ENCODE measurements around the gene TOR4A. TPM values are rescaled to one million over a fixed set of nuclear protein-coding genes. Genes with fewer than 3 reads are reported as not detected.
"Not testable (repeated sequence)": the region's sequence is repeated elsewhere in the genome, so short reads cannot be mapped to it uniquely, and the experiment has no call there.

Gene TOR4A
- total RNA-seq, 1 donor from 2014 or later = 1.9 TPM

- H3K9me3 Mint-ChIP-seq (ENCODE audit: unreplicated experiment) = no peaks in the 10 kb centered on the region
Observed at GRCh38 chr9:137323531-137324331, 46.2 kb downstream of the TOR4A start.

GRCh38 chr9:137325124-137325523, 47.6 kb downstream of the TOR4A start:
- no peak for TF ChIP-seq CTCF (IDR thresholded peaks at IDR 0.05)
- H3K36me3 Mint-ChIP-seq (ENCODE audit: unreplicated experiment) = no peaks in the 10 kb centered on the region
- no peak overlapping the region for H3K27ac Mint-ChIP-seq (ENCODE audit: unreplicated experiment)
- H3K4me3 Mint-ChIP-seq (ENCODE audit: unreplicated experiment) = no peak overlapping the region
- no peak for DNase-seq (ENCODE audit: extremely low spot score, unreplicated experiment)
- H3K27me3 Mint-ChIP-seq (ENCODE audit: unreplicated experiment) = no peaks in the 10 kb centered on the region
- H3K9me3 Mint-ChIP-seq (ENCODE audit: unreplicated experiment) = no peaks in the 10 kb centered on the region
- H3K4me1 Mint-ChIP-seq (ENCODE audit: unreplicated experiment) = peaks cover 5% of the 10 kb centered on the region

More at GRCh38 chr9:137323531-137324331, 46.2 kb downstream of the TOR4A start:
- DNase-seq (ENCODE audit: extremely low spot score, unreplicated experiment) = no peak
- H3K36me3 Mint-ChIP-seq (ENCODE audit: unreplicated experiment) = no peaks in the 10 kb centered on the region
- no peak overlapping the region for H3K4me3 Mint-ChIP-seq (ENCODE audit: unreplicated experiment)
- no peaks in the 10 kb centered on the region for H3K27me3 Mint-ChIP-seq (ENCODE audit: unreplicated experiment)
- peaks cover 8% of the 10 kb centered on the region for H3K4me1 Mint-ChIP-seq (ENCODE audit: unreplicated experiment)
- TF ChIP-seq CTCF (IDR thresholded peaks at IDR 0.05) = no peak
- H3K27ac Mint-ChIP-seq (ENCODE audit: unreplicated experiment) = no peak overlapping the region

GRCh38 chr9:137325799-137326198, 48.3 kb downstream of the TOR4A start:
- H3K27me3 Mint-ChIP-seq (ENCODE audit: unreplicated experiment) = no peaks in the 10 kb centered on the region
- no peak overlapping the region for H3K4me3 Mint-ChIP-seq (ENCODE audit: unreplicated experiment)

GRCh38 chr9:137326445-137327065, 49.0 kb downstream of the TOR4A start:
- Mint-ChIP-seq H3K27ac (ENCODE audit: unreplicated experiment) (no peak overlapping the region), H3K4me1 (ENCODE audit: unreplicated experiment) (no peaks in the 10 kb centered on the region)

More at GRCh38 chr9:137325799-137326198, 48.3 kb downstream of the TOR4A start:
- Mint-ChIP-seq H3K27ac (ENCODE audit: unreplicated experiment) (no peak overlapping the region), H3K4me1 (ENCODE audit: unreplicated experiment) (peaks cover under 1% of the 10 kb centered on the region), H3K36me3 (ENCODE audit: unreplicated experiment) (no peaks in the 10 kb centered on the region), H3K9me3 (ENCODE audit: unreplicated experiment) (no peaks in the 10 kb centered on the region)
- no peak for DNase-seq (ENCODE audit: extremely low spot score, unreplicated experiment)
- TF ChIP-seq CTCF (IDR thresholded peaks at IDR 0.05) = no peak

GRCh38 chr9:137327641-137328550, 50.4 kb downstream of the TOR4A start:
- not testable (repeated sequence) for DNase-seq (ENCODE audit: extremely low spot score, unreplicated experiment); H3K4me1 Mint-ChIP-seq (ENCODE audit: unreplicated experiment); H3K9me3 Mint-ChIP-seq (ENCODE audit: unreplicated experiment); H3K36me3 Mint-ChIP-seq (ENCODE audit: unreplicated experiment); H3K27me3 Mint-ChIP-seq (ENCODE audit: unreplicated experiment); H3K27ac Mint-ChIP-seq (ENCODE audit: unreplicated experiment); H3K4me3 Mint-ChIP-seq (ENCODE audit: unreplicated experiment)

More at GRCh38 chr9:137326445-137327065, 49.0 kb downstream of the TOR4A start:
- Mint-ChIP-seq H3K36me3 (ENCODE audit: unreplicated experiment) (no peaks in the 10 kb centered on the region), H3K4me3 (ENCODE audit: unreplicated experiment) (no peak overlapping the region), H3K9me3 (ENCODE audit: unreplicated experiment) (no peaks in the 10 kb centered on the region), H3K27me3 (ENCODE audit: unreplicated experiment) (no peaks in the 10 kb centered on the region)
- TF ChIP-seq CTCF (IDR thresholded peaks at IDR 0.05) = no peak
- no peak for DNase-seq (ENCODE audit: extremely low spot score, unreplicated experiment)

- H3K4me1 Mint-ChIP-seq (ENCODE audit: unreplicated experiment); H3K36me3 Mint-ChIP-seq (ENCODE audit: unreplicated experiment); H3K27ac Mint-ChIP-seq (ENCODE audit: unreplicated experiment); H3K4me3 Mint-ChIP-seq (ENCODE audit: unreplicated experiment); H3K27me3 Mint-ChIP-seq (ENCODE audit: unreplicated experiment); H3K9me3 Mint-ChIP-seq (ENCODE audit: unreplicated experiment); DNase-seq (ENCODE audit: extremely low spot score, unreplicated experiment): not testable (repeated sequence)
Observed at GRCh38 chr9:137329590-137329989, 52.1 kb downstream of the TOR4A start.

Measured in osteocyte (in vitro differentiated cells).